ENCODE measurements around the gene CNTD1. TPM values are rescaled to one million over a fixed set of nuclear protein-coding genes. Genes with fewer than 3 reads are reported as not detected.

Gene CNTD1, protein sequence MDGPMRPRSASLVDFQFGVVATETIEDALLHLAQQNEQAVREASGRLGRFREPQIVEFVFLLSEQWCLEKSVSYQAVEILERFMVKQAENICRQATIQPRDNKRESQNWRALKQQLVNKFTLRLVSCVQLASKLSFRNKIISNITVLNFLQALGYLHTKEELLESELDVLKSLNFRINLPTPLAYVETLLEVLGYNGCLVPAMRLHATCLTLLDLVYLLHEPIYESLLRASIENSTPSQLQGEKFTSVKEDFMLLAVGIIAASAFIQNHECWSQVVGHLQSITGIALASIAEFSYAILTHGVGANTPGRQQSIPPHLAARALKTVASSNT
- 0.16 and 0.94 TPM in 2 replicates for total RNA-seq

DNA sequence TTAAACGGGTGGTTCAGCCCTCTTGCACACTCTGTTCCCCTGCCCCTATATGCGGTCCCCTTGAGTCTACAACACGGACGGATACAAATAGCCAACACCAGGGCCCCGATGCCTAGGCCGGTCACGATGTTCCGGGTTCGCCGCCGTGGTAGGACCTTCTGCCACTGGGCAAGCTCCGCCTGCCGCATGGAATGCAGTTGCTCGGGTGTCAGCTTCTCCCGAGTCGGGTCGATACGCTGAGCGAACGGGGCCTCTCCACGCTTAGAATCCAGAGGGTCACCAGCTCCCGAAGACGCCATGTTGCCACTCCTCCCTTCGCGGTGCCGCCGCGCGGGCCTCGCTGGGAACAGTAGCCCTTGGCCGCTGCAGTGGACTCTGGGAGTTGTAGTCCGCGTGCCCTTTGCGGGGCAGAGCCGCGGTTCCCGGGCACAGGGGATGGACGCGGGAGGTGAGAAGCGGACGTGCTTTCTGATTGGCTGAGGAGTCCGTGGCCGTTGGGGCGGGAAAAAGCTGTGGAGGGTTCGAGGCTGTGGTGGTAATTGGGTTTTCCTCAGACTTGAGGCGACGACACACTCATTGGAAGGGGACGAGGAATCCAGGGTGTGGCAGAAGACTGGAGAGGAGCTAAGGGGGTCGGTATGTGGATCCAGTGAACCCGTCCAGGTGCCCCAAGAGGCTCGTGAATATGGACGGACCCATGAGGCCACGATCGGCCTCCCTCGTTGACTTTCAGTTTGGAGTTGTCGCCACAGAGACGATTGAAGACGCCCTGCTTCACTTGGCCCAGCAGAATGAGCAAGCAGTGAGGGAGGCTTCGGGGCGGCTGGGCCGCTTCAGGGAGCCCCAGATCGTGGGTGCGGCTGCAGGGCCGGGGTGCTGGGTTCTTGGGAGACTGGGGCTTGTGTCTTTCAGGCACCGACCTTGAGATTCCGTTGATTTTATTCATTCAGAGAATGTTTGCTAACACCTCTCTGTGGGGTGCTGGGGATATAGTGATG is at the start of gene CNTD1, which contains the start of gene COA3:
Gene CNTD1 (plus strand): TSS at position 479 of the 998 bp plus-strand sequence. CDS start 207 bp downstream, at position 686.
Gene COA3 (minus strand): TSS at position 322 of the 998 bp plus-strand sequence. CDS start 23 bp downstream, at position 299.

DNA sequence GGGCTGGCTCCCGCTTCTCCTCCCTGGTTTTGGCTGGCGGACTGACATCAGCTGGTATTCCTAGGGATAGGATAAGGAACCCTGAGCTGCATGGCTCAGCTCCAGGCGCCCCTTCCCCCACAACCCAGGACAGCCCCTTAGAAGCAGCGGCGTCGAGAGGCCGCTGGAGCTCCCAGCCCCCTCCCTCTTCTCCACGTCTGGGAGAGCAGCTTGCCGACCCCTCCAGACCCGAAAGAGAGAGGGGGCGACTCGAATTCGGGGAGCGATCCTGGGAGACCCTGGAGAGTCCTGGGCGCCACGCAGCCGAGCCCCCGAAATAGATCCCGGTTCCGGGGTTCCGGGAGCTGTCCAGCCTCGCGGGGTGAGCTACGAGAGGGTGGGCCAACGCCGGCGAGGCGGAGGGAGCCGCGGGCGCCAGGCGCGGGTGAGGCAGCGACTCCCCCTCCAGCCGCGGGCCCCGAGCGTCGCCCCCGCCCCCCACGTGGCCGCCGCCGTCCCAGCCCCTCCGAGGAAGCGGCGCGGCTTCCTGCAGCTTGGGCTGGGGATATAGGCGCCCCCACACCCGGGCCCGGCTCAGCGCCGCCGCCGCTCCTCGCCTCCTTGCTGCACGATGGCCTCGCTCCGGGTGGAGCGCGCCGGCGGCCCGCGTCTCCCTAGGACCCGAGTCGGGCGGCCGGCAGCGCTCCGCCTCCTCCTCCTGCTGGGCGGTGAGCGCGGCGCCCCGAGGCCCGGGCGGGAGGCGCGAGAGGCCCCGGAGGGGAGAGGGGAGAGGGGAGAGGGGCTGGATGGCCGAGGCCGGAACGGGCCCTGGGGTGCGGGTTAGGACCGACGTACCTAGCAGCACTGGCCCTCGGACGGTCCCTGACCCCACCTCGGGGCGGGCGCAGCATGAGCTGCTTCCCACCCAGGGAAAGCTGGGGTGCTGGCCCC is 37.7 kb upstream of the CNTD1 start, which contains the start of gene RAMP2:
Gene RAMP2 (plus strand): TSS at position 576 of the 930 bp plus-strand sequence. CDS start 35 bp downstream, at position 611.

DNA sequence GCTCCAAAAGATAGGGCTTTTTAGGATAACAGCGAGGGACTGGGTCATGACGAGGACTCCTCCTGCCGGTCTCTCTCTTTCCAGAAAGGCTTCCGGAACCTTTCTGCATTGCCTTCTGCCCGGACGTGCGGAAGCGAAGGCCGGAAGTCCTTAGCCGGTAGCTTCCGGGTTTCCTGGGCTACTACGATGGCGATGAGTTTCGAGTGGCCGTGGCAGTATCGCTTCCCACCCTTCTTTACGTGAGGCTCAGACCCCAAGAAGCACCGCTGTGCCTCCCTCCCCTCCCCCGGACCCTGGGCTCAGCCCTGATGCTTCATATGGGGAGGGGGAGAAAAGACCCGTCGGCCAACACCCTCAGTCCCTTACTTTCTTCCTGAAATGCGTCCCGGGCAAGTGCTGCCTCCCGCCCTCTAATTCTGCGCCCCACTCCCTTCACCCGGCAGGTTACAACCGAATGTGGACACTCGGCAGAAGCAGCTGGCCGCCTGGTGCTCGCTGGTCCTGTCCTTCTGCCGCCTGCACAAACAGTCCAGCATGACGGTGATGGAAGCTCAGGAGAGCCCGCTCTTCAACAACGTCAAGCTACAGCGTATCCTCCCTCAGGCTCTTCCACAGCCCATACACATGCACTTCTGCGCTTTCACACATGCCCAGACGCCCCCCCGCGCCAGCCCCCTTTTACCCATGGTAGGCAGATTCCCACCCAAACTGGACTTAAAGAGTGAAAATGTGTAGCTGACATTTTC is 25.2 kb upstream of the CNTD1 start, which contains the start of gene VPS25:
Gene VPS25 (plus strand): TSS at position 160 of the 746 bp plus-strand sequence. CDS start 27 bp downstream, at position 187.

DNA sequence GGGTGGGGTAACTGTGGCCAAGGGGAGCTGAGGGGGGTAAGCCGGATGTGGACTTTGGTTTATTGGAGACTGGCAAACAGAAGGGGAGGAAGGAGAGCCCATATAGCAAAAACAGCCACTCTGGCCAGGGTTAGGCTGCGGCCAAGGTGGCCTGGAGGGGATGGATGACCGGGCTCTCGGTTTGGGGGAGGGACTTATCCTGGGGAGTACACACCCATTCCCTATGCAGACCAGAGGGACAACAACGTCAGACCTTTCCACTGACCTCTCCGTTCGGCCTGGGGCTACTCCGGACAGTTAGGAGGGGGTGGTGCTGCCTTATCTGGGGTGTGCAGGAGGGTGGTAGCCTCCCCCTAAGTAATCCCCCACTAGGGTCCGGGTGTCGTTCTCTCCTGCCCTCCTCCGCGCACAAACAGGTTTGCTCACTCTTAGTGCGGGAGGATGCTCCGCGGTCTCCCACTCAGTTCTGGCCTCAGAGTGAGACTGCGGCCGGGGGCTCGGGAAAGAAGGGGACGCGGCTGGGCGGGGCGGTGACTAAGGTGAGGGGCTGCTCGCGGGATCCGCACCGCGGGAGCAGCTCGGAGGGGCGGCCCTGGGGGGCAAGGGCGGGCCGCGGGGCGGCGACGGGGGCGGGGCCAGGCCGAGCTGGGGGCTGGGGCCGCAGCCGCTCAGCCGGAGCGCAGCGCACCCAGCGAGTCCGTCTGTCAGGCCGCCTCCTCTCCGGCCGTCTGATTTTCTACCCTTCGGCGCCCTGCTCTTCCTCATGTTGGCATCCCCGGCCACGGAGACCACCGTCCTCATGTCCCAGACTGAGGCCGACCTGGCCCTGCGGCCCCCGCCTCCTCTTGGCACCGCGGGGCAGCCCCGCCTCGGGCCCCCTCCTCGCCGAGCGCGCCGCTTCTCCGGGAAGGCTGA is 18.5 kb upstream of the CNTD1 start, which contains the start of gene WNK4:
Gene WNK4 (plus strand): TSS at position 675 of the 915 bp plus-strand sequence. CDS start 89 bp downstream, at position 764.

DNA sequence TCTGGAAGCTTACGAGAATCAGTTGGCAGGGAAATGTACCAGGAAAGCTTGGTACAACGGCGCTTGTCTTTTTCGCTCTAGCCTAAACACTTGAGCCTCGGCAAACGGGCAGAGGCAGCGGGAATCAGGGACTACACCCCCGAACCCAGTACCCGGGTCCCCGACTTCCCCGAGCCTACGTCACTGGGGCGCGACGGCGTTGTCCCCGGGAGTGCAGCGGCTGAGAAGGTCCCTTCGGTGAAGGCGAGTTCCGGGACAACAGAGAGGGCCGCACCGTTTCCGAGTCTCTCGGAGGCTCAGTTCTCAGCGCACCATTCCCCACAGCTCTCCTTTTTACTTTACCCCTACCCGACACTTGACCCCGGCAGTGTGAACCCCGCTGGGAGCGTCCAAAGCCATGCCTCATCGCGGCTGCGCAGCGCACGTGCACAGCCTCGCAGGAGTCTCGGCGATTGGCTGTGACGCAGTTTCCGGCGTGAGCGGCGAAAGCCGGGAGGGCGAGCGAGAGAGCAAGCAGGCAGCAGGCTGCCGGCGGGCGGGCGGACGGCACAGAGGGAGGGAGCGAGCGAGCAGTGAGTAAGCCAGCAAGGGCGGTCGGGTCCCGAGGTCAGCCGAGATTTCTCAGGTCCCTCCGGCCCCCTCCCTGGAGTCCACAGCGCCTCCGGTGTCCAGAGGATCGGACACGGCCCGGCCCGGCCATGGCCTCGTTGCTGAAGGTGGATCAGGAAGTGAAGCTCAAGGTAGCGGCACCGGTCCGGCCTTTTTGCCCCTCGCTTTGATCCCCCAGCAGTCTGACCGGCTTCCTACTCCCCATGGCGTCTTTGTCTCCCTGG is 34.5 kb downstream of the CNTD1 start, which contains the start of gene PSME3:
Gene PSME3 (plus strand): TSS at position 464 of the 833 bp plus-strand sequence. CDS start 235 bp downstream, at position 699.

DNA sequence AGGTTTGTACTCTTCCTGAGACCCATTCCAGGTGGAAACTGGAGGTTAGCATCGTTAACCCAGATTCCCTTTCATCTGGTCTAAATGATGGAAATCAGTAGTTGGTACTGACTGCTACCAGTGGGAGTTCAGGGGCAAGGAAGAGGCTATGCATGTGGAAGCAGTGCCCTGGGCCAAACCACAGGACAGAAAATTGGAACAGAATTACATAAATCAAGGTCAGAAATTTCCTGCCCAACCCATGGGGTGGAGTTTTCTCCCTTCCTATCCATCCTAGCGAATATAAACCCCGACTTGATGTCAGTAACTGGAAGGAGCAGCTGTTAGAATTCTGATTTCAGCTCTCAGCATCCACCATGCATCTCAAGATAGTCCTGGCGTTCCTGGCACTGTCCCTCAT is 45.6 kb downstream of the CNTD1 start, which contains the start of gene AOC2:
Gene AOC2 (plus strand): TSS at position 310 of the 400 bp plus-strand sequence. CDS start 47 bp downstream, at position 357.

DNA sequence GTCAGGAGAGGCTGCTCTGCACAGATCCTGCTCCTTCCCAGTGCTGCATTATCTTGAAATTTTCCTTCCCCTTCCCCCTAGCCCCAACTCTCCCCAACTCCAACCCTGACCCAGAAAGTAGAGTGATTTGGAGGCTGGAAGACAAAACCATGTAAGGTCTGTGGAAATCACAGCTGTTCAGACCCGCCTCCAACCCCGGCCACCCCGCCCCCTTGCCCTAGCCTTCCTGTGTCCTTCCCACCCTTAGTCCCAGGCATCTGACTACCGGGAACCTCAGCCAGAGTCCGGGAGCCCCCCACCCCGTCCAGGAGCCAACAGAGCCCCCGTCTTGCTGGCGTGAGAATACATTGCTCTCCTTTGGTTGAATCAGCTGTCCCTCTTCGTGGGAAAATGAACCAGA is 52.3 kb downstream of the CNTD1 start, which contains the start of gene AOC3:
Gene AOC3 (plus strand): TSS at position 246 of the 400 bp plus-strand sequence. CDS start 145 bp downstream, at position 391.

Other genes with a start within 250 kb of the CNTD1 start
- 1.5 and 5.7 TPM in 2 replicates for gene HSD17B1, start 245.9 kb upstream of the CNTD1 start, total RNA-seq
- gene COASY, start 236.7 kb upstream of the CNTD1 start, total RNA-seq, result 6.4 and 7.7 TPM in 2 replicates
- 30.1 and 31.0 TPM in 2 replicates for gene MLX, start 231.8 kb upstream of the CNTD1 start, total RNA-seq
- 2.1 and 2.4 TPM in 2 replicates for gene PSMC3IP, start 221.1 kb upstream of the CNTD1 start, total RNA-seq
- 40.4 and 41.9 TPM in 2 replicates for gene RETREG3, start 189.5 kb upstream of the CNTD1 start, total RNA-seq
- gene TUBG1, start 189.2 kb upstream of the CNTD1 start, total RNA-seq, result 12.3 TPM in 2 replicates
- 7.8 and 8.8 TPM in 2 replicates for gene TUBG2, start 139.6 kb upstream of the CNTD1 start, total RNA-seq
- gene PLEKHH3, start 121.9 kb upstream of the CNTD1 start, total RNA-seq, result 10.1 and 12.9 TPM in 2 replicates
- gene CCR10, start 117.0 kb upstream of the CNTD1 start, total RNA-seq, result 2.0 and 5.8 TPM in 2 replicates
- 23.4 and 39.4 TPM in 2 replicates for gene CNTNAP1, start 116.3 kb upstream of the CNTD1 start, total RNA-seq
- gene EZH1, start 53.8 kb upstream of the CNTD1 start, total RNA-seq, result 13.4 and 16.7 TPM in 2 replicates
- gene RAMP2, start 37.6 kb upstream of the CNTD1 start, total RNA-seq, result 0.17 TPM in 1 of 2 replicates, not detected in the other
- 46.5 and 50.2 TPM in 2 replicates for gene VPS25, start 25.4 kb upstream of the CNTD1 start, total RNA-seq
- 0.09 and 0.32 TPM in 2 replicates for gene WNK4, start 18.3 kb upstream of the CNTD1 start, total RNA-seq
- 70.6 and 86.2 TPM in 2 replicates for gene COA3, start 157 bp upstream of the CNTD1 start, total RNA-seq
- 170 and 185 TPM in 2 replicates for gene BECN1, start 25.4 kb downstream of the CNTD1 start, total RNA-seq
- gene PSME3, start 34.5 kb downstream of the CNTD1 start, total RNA-seq, result 42.0 and 50.3 TPM in 2 replicates
- 0.32 and 0.60 TPM in 2 replicates for gene AOC2, start 45.7 kb downstream of the CNTD1 start, total RNA-seq
- 0.16 and 1.9 TPM in 2 replicates for gene AOC3, start 52.3 kb downstream of the CNTD1 start, total RNA-seq
- gene G6PC1, start 101.9 kb downstream of the CNTD1 start, total RNA-seq, result 0.16 TPM in 1 of 2 replicates, not detected in the other
- 27.6 and 29.8 TPM in 2 replicates for gene AARSD1, start 165.6 kb downstream of the CNTD1 start, total RNA-seq
- 0.16 TPM in 1 of 2 replicates, not detected in the other for gene PTGES3L, start 181.2 kb downstream of the CNTD1 start, total RNA-seq
- 5.4 and 7.4 TPM in 2 replicates for gene RUNDC1, start 181.7 kb downstream of the CNTD1 start, total RNA-seq
- 1,417 and 1,668 TPM in 2 replicates for gene RPL27, start 199.6 kb downstream of the CNTD1 start, total RNA-seq
- gene IFI35, start 207.9 kb downstream of the CNTD1 start, total RNA-seq, result 27.6 and 33.1 TPM in 2 replicates
- gene VAT1, start 223.5 kb downstream of the CNTD1 start, total RNA-seq, result 409 and 552 TPM in 2 replicates
- gene RND2, start 226.4 kb downstream of the CNTD1 start, total RNA-seq, result 0.60 and 0.95 TPM in 2 replicates